ENCODE measurements around the gene TRIM46. TPM values are rescaled to one million over a fixed set of nuclear protein-coding genes. Genes with fewer than 3 reads are reported as not detected.

Gene TRIM46
- total and polyA plus RNA-seq, 2 of the 13 experiments (the other 11 are each of a cell fraction or from before 2014, with no cell fraction given) = 0.04 to 0.09 TPM

DNA sequence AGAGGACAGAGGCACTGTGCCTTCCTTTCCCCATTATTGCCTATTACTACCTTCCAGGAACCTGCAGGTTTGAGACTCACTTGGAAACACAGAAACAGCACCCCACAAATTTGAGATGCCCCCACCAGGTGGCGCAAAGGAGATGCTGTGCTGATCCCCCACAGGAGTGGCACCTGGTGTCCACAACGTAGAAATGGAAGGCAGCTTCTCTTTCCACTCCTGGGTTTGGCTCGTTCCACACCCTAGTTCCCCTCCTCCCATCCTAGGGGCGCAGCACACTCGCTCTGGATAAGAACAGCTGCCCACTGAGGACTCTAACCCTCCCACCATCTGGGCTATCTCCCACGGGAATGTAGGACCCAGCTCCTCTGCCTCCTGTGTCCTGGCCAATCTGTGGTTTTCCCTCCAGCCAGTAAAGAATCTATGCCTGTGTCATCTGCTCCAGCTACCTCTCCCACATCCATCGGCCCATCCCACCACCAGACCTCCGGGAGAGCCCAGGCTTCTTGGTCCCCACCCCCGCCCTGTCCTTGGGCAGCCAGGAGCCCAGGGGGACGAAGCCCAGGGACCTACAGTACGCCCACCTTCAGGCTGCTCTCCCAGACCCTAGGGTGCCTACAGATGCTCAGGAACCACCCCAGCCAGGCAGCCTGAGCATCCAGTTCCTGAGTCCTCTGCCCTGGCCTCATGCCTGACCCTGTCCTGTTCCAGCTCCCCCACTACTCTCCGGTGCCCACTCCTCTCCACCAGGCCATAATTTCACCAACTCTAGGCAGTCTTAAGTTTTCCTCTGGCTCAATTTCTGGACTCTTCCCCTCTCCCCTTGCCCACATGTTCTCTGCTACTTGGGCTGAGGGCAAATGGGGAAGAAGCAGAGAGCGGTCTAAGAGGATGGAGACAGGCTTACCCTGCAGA, 33.5 kb downstream of the TRIM46 start (continued):
- TF ChIP-seq, protein P1, sequence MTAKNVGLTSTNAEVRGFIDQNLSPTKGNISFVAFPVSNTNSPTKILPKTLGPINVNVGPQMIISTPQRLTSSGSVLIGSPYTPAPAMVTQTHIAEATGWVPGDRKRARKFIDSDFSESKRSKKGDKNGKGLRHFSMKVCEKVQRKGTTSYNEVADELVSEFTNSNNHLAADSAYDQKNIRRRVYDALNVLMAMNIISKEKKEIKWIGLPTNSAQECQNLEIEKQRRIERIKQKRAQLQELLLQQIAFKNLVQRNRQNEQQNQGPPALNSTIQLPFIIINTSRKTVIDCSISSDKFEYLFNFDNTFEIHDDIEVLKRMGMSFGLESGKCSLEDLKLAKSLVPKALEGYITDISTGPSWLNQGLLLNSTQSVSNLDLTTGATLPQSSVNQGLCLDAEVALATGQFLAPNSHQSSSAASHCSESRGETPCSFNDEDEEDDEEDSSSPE (CRISPR knock-in tag; IDR thresholded peaks at IDR 0.05) = no peak
- TF ChIP-seq, protein P2, sequence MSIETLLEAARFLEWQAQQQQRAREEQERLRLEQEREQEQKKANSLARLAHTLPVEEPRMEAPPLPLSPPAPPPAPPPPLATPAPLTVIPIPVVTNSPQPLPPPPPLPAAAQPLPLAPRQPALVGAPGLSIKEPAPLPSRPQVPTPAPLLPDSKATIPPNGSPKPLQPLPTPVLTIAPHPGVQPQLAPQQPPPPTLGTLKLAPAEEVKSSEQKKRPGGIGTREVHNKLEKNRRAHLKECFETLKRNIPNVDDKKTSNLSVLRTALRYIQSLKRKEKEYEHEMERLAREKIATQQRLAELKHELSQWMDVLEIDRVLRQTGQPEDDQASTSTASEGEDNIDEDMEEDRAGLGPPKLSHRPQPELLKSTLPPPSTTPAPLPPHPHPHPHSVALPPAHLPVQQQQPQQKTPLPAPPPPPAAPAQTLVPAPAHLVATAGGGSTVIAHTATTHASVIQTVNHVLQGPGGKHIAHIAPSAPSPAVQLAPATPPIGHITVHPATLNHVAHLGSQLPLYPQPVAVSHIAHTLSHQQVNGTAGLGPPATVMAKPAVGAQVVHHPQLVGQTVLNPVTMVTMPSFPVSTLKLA (IDR thresholded peaks at IDR 0.05) = no peak
- TF ChIP-seq CBFB (CRISPR knock-in tag; IDR thresholded peaks at IDR 0.05) (no peak), ZBTB7A (CRISPR knock-in tag; IDR thresholded peaks at IDR 0.05) (no peak), HIVEP1 (CRISPR knock-in tag; IDR thresholded peaks at IDR 0.05) (no peak), GZF1 (CRISPR knock-in tag; IDR thresholded peaks at IDR 0.05) (no peak), MAFF (IDR thresholded peaks at IDR 0.05; ENCODE audit: low read depth, low read length) (no peak), MLLT10 (CRISPR knock-in tag; IDR thresholded peaks at IDR 0.05) (no peak), CENPT (CRISPR knock-in tag; IDR thresholded peaks at IDR 0.05; ENCODE audit: low read depth) (0 out of 2 replicates have a peak, but pooled peaks have one; percentile 33), MAZ (IDR thresholded peaks at IDR 0.05; ENCODE audit: borderline replicate concordance, low read depth, low read length) (no peak; the same call in 1 of the 2 replicates), MAZ (CRISPR knock-in tag; IDR thresholded peaks at IDR 0.05; ENCODE audit: low read depth) (0 out of 2 replicates have a peak, but pooled peaks have one; percentile 21), SP5 (CRISPR knock-in tag; IDR thresholded peaks at IDR 0.05; ENCODE audit: borderline replicate concordance, low read depth) (no peak), ZNF3 (CRISPR knock-in tag; IDR thresholded peaks at IDR 0.05) (no peak)
- TF ChIP-seq, protein P3, sequence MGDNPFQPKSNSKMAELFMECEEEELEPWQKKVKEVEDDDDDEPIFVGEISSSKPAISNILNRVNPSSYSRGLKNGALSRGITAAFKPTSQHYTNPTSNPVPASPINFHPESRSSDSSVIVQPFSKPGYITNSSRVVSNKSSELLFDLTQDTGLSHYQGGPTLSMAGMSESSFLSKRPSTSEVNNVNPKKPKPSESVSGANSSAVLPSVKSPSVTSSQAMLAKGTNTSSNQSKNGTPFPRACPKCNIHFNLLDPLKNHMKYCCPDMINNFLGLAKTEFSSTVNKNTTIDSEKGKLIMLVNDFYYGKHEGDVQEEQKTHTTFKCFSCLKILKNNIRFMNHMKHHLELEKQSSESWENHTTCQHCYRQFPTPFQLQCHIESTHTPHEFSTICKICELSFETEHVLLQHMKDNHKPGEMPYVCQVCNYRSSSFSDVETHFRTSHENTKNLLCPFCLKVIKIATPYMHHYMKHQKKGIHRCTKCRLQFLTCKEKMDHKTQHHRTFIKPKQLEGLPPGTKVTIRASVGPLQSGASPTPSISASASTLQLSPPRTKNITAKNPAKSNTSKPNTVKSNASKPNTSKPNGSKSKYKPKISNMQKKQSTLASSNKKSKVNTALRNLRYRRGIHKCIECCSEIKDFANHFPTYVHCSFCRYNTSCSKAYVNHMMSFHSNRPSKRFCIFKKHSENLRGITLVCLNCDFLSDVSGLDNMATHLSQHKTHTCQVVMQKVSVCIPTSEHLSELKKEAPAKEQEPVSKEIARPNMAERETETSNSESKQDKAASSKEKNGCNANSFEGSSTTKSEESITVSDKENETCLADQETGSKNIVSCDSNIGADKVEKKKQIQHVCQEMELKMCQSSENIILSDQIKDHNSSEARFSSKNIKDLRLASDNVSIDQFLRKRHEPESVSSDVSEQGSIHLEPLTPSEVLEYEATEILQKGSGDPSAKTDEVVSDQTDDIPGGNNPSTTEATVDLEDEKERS (CRISPR knock-in tag; IDR thresholded peaks at IDR 0.05) = no peak; the same call in 1 of the 2 replicates
- TF ChIP-seq, protein P4, sequence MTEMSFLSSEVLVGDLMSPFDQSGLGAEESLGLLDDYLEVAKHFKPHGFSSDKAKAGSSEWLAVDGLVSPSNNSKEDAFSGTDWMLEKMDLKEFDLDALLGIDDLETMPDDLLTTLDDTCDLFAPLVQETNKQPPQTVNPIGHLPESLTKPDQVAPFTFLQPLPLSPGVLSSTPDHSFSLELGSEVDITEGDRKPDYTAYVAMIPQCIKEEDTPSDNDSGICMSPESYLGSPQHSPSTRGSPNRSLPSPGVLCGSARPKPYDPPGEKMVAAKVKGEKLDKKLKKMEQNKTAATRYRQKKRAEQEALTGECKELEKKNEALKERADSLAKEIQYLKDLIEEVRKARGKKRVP (CRISPR knock-in tag; IDR thresholded peaks at IDR 0.05) = no peak
- TF ChIP-seq, protein P5, sequence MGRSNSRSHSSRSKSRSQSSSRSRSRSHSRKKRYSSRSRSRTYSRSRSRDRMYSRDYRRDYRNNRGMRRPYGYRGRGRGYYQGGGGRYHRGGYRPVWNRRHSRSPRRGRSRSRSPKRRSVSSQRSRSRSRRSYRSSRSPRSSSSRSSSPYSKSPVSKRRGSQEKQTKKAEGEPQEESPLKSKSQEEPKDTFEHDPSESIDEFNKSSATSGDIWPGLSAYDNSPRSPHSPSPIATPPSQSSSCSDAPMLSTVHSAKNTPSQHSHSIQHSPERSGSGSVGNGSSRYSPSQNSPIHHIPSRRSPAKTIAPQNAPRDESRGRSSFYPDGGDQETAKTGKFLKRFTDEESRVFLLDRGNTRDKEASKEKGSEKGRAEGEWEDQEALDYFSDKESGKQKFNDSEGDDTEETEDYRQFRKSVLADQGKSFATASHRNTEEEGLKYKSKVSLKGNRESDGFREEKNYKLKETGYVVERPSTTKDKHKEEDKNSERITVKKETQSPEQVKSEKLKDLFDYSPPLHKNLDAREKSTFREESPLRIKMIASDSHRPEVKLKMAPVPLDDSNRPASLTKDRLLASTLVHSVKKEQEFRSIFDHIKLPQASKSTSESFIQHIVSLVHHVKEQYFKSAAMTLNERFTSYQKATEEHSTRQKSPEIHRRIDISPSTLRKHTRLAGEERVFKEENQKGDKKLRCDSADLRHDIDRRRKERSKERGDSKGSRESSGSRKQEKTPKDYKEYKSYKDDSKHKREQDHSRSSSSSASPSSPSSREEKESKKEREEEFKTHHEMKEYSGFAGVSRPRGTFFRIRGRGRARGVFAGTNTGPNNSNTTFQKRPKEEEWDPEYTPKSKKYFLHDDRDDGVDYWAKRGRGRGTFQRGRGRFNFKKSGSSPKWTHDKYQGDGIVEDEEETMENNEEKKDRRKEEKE (IDR thresholded peaks at IDR 0.05) = no peak
